Left ventricle myocardium inferior (tissue), 1 donor: ENCODE data around the gene ACBD6. TPM values are rescaled to one million over a fixed set of nuclear protein-coding genes. Genes with fewer than 3 reads are reported as not detected.

ENCODE experiments used
- DNase-seq: peaks from one replicate; pipeline ENCODE4 v3.0.0-alpha.2; 2020
- H3K27ac ChIP-seq: fragments of 200-600 bp; replicated peaks from 2 replicates; pipeline ENCODE4 v1.8.0; 2021
- H3K27me3 ChIP-seq: fragments of 200-600 bp; 2 replicates; pipeline ENCODE4 v1.8.0; 2021; ENCODE audit warnings: low read depth
- H3K36me3 ChIP-seq: fragments of 200-600 bp; 2 replicates; pipeline ENCODE4 v1.8.0; 2021
- H3K4me1 ChIP-seq: fragments of 200-600 bp; 2 replicates; pipeline ENCODE4 v1.8.0; 2021
- H3K4me3 ChIP-seq: fragments of 200-600 bp; 2 replicates; pipeline ENCODE4 v1.8.0; 2021; ENCODE audit warnings: mild to moderate bottlenecking, moderate library complexity
- H3K9me3 ChIP-seq: fragments of 200-600 bp; replicated peaks from 2 replicates; pipeline ENCODE4 v1.8.0; 2021
- CTCF ChIP-seq: fragments of 200-600 bp; IDR thresholded peaks from 2 replicates; pipeline ENCODE4 v1.8.0; 2021; ENCODE audit warnings: antibody characterized with exemption, mild to moderate bottlenecking, borderline replicate concordance
- intact Hi-C: fragments of 100-400 bp; cut with micrococcal nuclease; formaldehyde crosslinking; loops from one replicate; pipeline ENCODE4 v1.11.0; 2022
- total RNA-seq: library from RNA; stranded (reverse); fragmentation: NEBNext Ultra II Directional; extraction: Animal tissue kit (Norgen Biotek cat#: 25700); gene quantifications from one replicate; pipeline ENCODE4 v1.2.1, GENCODE V29; 2021
- donor health status: DM: no; HTN: yes; CAD: no; lungs with severe emphysema.

Gene ACBD6
- total RNA-seq, 1 donor from 2014 or later: 18.2 TPM

- Histone ChIP-seq H3K4me3 (no peak overlapping the region), H3K36me3 (no peaks in the 10 kb centered on the region), H3K27me3 (no peaks in the 10 kb centered on the region), H3K27ac (no peak overlapping the region), H3K9me3 (no peaks in the 10 kb centered on the region), H3K4me1 (peaks cover 4% of the 10 kb centered on the region)
- DNase-seq: no peak
- intact Hi-C loops: no loop called here
- no peak for TF ChIP-seq CTCF
Measured at GRCh38 chr1:180360333-180361075, 141.9 kb downstream of the ACBD6 start.

DNA sequence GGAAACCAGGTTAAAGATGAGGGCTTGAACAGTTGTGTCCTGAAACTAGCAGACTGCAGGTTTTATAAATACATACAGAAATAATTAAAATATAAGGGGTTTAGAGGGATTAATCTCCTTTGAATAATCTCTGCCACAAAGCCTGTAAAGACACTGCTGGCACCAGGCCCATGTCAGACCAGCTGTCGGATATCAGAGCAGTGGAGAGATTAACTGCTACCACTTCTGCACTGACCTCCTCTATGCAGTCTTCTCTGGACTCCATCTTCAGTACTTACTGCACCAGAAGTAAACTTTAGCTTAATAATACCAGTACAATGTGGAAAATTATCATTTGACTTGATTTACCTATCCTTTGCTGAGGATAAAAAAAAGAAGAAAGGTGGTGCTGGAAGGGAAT lies 143.7 kb downstream of the ACBD6 start:
- no peaks in the 10 kb centered on the region for H3K9me3 ChIP-seq
- no peaks in the 10 kb centered on the region for H3K27me3 ChIP-seq
- no peak overlapping the region for H3K27ac ChIP-seq
- no peak for TF ChIP-seq CTCF
- H3K4me3 ChIP-seq: no peak overlapping the region
- peaks cover 4% of the 10 kb centered on the region for H3K4me1 ChIP-seq
- intact Hi-C loops: no loop called here
- peak; percentile 21 for DNase-seq
- no peaks in the 10 kb centered on the region for H3K36me3 ChIP-seq

GRCh38 chr1:180353945-180354344 lies 148.4 kb downstream of the ACBD6 start:
- TF ChIP-seq CTCF: no peak
- Histone ChIP-seq H3K27ac (no peak overlapping the region), H3K4me3 (no peak overlapping the region), H3K36me3 (no peaks in the 10 kb centered on the region), H3K27me3 (no peaks in the 10 kb centered on the region), H3K4me1 (peaks cover 3% of the 10 kb centered on the region), H3K9me3 (no peaks in the 10 kb centered on the region)
- intact Hi-C loops: no loop called here
- no peak for DNase-seq

- no peak overlapping the region for H3K4me3 ChIP-seq
- no peaks in the 10 kb centered on the region for H3K36me3 ChIP-seq
- no peaks in the 10 kb centered on the region for H3K9me3 ChIP-seq
- no peak overlapping the region for H3K27ac ChIP-seq
- H3K4me1 ChIP-seq: no peaks in the 10 kb centered on the region
- intact Hi-C loops: no loop called here
- H3K27me3 ChIP-seq: no peaks in the 10 kb centered on the region
- no peak for DNase-seq
- TF ChIP-seq CTCF: no peak
Measured at GRCh38 chr1:180352588-180352987, 149.8 kb downstream of the ACBD6 start.

GRCh38 chr1:180352021-180352420 lies 150.4 kb downstream of the ACBD6 start:
- Histone ChIP-seq H3K9me3 (no peaks in the 10 kb centered on the region), H3K27ac (no peak overlapping the region), H3K4me1 (no peaks in the 10 kb centered on the region), H3K27me3 (no peaks in the 10 kb centered on the region), H3K4me3 (no peak overlapping the region), H3K36me3 (no peaks in the 10 kb centered on the region)
- TF ChIP-seq CTCF: no peak
- DNase-seq: no peak
- intact Hi-C loops: no loop called here
